Measurements from ENCODE around the gene PDIK1L.

PDIK1L gene

GRCh38 chr1:26125382-26125781 lies 13.8 kb downstream of the PDIK1L start:
- H3K9ac ChIP-seq = no peak overlapping the region
- no peak overlapping the region for H3K4me3 ChIP-seq (ENCODE audit: low read depth, low read length)
- no peaks in the 10 kb centered on the region for H3K27me3 ChIP-seq (ENCODE audit: control insufficient read depth, insufficient read depth, low read length)
- no peaks in the 10 kb centered on the region for H3K36me3 ChIP-seq (ENCODE audit: control insufficient read depth, insufficient read depth, low read length)
- peaks cover 5% of the 10 kb centered on the region for H3K4me1 ChIP-seq
- H3K9me3 ChIP-seq (ENCODE audit: control insufficient read depth, low read length) = no peaks in the 10 kb centered on the region
- H3K4me2 ChIP-seq (ENCODE audit: low read length) = no peak overlapping the region
- no peak overlapping the region for H3K27ac ChIP-seq
- no peak for TF ChIP-seq CTCF (IDR thresholded peaks at IDR 0.05)
- no peak overlapping the region for H2AFZ ChIP-seq
- H3K79me2 ChIP-seq = no peaks in the 10 kb centered on the region

GRCh38 chr1:26125946-26126320 lies 14.3 kb downstream of the PDIK1L start:
- Histone ChIP-seq H3K4me2 (ENCODE audit: low read length) (no peak overlapping the region), H3K4me1 (peaks cover 5% of the 10 kb centered on the region), H3K9ac (no peak overlapping the region), H3K9me3 (ENCODE audit: control insufficient read depth, low read length) (no peaks in the 10 kb centered on the region), H3K27ac (no peak overlapping the region), H2AFZ (no peak overlapping the region), H3K27me3 (ENCODE audit: control insufficient read depth, insufficient read depth, low read length) (no peaks in the 10 kb centered on the region), H3K4me3 (ENCODE audit: low read depth, low read length) (no peak overlapping the region), H3K79me2 (no peaks in the 10 kb centered on the region), H3K36me3 (ENCODE audit: control insufficient read depth, insufficient read depth, low read length) (no peaks in the 10 kb centered on the region)
- TF ChIP-seq CTCF (IDR thresholded peaks at IDR 0.05) = no peak

- Histone ChIP-seq H3K4me3 (ENCODE audit: low read depth, low read length) (no peak overlapping the region), H3K4me1 (peaks cover 3% of the 10 kb centered on the region), H3K27ac (no peak overlapping the region), H3K4me2 (ENCODE audit: low read length) (no peak overlapping the region), H2AFZ (no peak overlapping the region), H3K9ac (no peak overlapping the region), H3K9me3 (ENCODE audit: control insufficient read depth, low read length) (no peaks in the 10 kb centered on the region), H3K27me3 (ENCODE audit: control insufficient read depth, insufficient read depth, low read length) (no peaks in the 10 kb centered on the region), H3K79me2 (no peaks in the 10 kb centered on the region), H3K36me3 (ENCODE audit: control insufficient read depth, insufficient read depth, low read length) (no peaks in the 10 kb centered on the region)
- no peak for TF ChIP-seq CTCF (IDR thresholded peaks at IDR 0.05)
Observed at GRCh38 chr1:26126321-26127084, 14.9 kb downstream of the PDIK1L start.

- no peaks in the 10 kb centered on the region for H3K9me3 ChIP-seq (ENCODE audit: control insufficient read depth, low read length)
- H2AFZ ChIP-seq = no peak overlapping the region
- no peak overlapping the region for H3K27ac ChIP-seq
- H3K4me2 ChIP-seq (ENCODE audit: low read length) = no peak overlapping the region
- no peak overlapping the region for H3K4me3 ChIP-seq (ENCODE audit: low read depth, low read length)
- no peaks in the 10 kb centered on the region for H3K36me3 ChIP-seq (ENCODE audit: control insufficient read depth, insufficient read depth, low read length)
- no peaks in the 10 kb centered on the region for H3K27me3 ChIP-seq (ENCODE audit: control insufficient read depth, insufficient read depth, low read length)
- no peak overlapping the region for H3K9ac ChIP-seq
- no peaks in the 10 kb centered on the region for H3K4me1 ChIP-seq
- no peak for TF ChIP-seq CTCF (IDR thresholded peaks at IDR 0.05)
- no peaks in the 10 kb centered on the region for H3K79me2 ChIP-seq
Observed at GRCh38 chr1:26127235-26128163, 15.9 kb downstream of the PDIK1L start.
